Choroid plexus epithelial cell (primary cell): ENCODE measurements around the gene SPTLC3.
A peak's percentile ranks its signal among the peaks of the same experiment; 100 is the strongest.

Experiments
- DNase-seq: peaks from one replicate; pipeline ENCODE4 v3.0.0-alpha.2; 2010; ENCODE audit warnings: low read depth
- H3K4me3 ChIP-seq: 2 replicates; pipeline ENCODE4 v1.5.1; 2011; ENCODE audit warnings: low read depth, mild to moderate bottlenecking, control low read depth, low read length, moderate library complexity
- CTCF ChIP-seq: conservative IDR thresholded peaks from 2 replicates; pipeline ENCODE4 v1.5.1; 2011; ENCODE audit warnings: low read depth, mild to moderate bottlenecking, control low read depth, inconsistent platforms, low read length, moderate library complexity

The SPTLC3 gene

DNA sequence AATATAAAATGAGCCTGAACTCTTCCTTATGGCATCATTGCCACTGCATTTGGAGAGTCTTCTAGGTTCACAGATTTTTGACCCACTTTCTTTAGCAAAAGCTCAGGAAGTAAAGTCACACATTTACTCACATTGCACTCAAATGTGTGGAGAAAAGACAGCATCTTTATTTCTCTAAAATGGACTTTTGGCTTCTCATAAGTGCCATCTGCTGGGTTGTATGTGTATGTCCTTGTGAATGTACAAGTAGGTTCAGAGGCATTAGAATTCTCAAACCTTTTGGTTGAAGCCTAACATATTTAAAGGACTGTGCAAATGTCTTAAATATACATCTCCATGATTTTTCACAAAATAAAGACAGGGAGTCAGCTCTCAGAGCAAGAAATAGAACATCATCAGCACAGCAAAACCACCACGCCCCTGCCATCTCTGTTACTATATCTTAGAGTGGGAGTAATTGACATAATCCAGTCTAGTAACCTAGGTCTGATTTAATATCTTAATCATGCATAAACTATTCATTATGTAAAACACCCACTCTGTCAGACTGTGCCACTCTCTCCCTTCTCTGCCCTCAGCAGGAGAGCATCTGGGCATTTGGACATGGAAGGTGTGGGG lies 42.2 kb upstream of the SPTLC3 start:
- peak; percentile 87 for DNase-seq
- no peak overlapping the region for H3K4me3 ChIP-seq
- TF ChIP-seq CTCF: peak; percentile 68

GRCh38 chr20:12967932-12968331 lies 40.8 kb upstream of the SPTLC3 start:
- DNase-seq: no peak
- TF ChIP-seq CTCF: no peak
- H3K4me3 ChIP-seq: no peak overlapping the region

DNA sequence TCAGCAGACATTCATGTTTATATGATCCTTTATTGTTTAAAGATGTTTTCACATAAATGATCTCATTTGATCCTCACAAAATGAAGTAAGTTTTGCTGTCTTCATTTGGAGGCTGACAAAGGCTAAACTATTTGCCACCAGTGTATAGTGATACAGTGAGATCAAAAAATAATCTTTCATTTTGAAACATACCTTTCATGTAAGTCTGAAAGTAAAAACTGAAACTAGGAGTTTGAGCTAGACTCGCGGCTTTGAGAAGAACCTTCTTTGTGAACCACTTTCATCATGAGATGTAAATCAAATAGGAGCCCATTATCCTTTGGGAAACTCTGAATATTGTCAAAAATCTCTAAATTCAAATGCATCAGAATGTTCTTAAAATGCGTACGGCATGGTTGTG lies 40.3 kb upstream of the SPTLC3 start:
- no peak overlapping the region for H3K4me3 ChIP-seq
- TF ChIP-seq CTCF: no peak
- DNase-seq: no peak

DNA sequence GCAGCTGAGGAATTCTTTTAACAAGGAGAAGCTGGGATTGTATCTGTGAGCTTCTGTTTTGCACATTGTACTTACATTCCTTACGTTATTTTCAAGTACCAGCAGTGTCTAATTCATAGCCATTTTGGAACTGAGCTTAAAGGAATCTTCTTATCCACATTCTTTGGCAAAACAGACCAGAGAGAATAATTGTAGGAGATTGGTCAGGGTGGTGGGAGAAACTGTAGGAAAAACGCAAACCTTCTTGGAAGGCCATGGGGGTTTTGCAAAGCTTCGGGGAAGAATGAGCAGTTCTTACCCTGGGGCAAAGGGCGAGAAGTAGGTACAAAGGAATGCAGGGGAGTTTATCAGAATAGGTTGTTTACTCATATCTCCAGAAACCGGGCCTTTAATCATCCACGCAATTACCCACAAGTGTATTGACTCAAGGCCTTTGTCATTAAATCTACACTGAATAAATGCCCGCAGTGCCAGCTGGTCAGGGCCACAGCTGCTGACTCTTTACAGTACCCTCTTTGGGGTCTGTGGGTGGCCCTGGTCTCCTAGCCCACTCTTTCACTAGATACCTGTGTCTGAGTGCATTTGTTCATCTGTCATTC lies 39.6 kb upstream of the SPTLC3 start:
- TF ChIP-seq CTCF: no peak
- no peak overlapping the region for H3K4me3 ChIP-seq
- DNase-seq: no peak

GRCh38 chr20:12970372-12970821 lies 38.4 kb upstream of the SPTLC3 start:
- peak; percentile 77 for TF ChIP-seq CTCF
- H3K4me3 ChIP-seq: no peak overlapping the region
- DNase-seq: peak; percentile 80

DNA sequence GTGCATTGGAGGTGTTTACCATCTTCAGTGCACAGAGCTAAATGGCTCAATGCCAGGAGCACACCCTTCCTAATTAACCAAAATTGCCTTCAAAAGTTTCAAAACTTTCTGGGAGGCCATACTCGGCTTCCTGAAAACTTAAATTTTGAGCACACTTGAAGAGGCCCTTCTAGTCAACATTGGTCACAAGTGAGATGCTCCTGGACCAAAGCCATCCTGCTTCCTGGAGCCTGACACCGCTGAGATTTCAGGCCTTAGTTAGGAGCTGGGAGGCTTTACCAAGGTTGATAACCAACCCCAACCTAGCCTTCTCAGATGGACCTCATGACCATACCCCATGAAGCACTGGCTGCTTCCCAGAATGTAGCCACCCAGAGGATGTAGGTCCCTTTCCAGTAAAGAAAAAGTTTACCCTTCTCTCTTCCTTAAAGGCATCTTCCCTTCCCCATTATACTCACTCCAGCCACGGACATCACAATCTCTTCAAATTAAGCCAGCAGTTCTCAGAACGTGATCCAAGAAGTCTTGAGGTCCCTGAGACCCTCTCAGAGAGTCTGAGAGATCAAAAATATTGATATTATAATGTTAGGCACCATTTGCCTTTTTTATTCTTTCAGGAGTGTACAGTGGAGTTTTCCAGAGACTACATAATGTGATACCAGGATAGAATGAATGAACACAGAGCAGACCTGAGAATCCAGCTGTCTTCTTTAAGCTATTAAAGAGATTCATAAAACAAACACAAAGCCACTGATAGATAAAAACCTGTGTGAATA lies 32.8 kb upstream of the SPTLC3 start:
- DNase-seq: no peak
- no peak overlapping the region for H3K4me3 ChIP-seq
- no peak for TF ChIP-seq CTCF
